Measurements from ENCODE around the gene PPP1R3E. TPM values are rescaled to one million over a fixed set of nuclear protein-coding genes. Genes with fewer than 3 reads are reported as not detected.
A peak's percentile ranks its signal among the peaks of the same experiment; 100 is the strongest.

PPP1R3E gene
- total and polyA plus RNA-seq, 2 of the 13 experiments (the other 11 are each of a cell fraction or from before 2014, with no cell fraction given): 16.5 to 26.5 TPM

DNA sequence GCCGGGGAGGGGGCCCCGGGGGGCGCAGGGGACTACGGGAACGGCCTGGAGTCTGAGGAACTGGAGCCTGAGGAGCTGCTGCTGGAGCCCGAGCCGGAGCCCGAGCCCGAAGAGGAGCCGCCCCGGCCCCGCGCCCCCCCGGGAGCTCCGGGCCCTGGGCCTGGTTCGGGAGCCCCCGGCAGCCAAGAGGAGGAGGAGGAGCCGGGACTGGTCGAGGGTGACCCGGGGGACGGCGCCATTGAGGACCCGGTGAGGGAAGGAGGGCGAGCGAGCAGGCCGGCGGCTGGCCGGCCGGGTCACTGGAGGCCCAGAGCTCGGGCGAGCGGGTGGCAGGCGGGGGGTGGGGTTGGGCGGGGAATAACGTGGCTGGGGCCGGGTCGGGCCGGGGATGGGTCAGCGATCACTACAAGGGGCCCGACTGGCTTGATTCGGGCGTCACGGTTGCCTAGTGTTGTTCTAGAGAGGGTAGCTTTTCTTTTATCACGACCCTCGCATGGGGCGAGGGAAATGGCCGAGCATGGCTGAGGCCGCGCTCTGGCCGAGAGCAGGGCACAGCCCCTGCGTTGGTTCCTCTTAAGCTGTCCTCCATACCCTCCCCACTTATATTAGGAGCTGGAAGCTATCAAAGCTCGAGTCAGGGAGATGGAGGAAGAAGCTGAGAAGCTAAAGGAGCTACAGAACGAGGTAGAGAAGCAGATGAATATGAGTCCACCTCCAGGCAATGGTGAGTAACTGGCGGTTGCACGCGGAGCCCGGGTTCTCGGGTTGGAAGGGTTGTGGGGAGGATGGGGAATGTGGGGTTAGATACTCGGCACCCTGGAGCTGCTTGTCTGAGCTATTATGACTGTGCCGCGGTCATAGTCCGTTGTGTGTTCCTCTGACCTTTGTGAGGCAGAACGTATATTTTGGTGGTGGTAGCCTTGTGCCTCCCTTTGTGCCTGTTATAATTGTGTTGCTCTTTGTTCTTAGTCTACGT, 19.2 kb upstream of the PPP1R3E start (continued):
- TF ChIP-seq, protein P1, sequence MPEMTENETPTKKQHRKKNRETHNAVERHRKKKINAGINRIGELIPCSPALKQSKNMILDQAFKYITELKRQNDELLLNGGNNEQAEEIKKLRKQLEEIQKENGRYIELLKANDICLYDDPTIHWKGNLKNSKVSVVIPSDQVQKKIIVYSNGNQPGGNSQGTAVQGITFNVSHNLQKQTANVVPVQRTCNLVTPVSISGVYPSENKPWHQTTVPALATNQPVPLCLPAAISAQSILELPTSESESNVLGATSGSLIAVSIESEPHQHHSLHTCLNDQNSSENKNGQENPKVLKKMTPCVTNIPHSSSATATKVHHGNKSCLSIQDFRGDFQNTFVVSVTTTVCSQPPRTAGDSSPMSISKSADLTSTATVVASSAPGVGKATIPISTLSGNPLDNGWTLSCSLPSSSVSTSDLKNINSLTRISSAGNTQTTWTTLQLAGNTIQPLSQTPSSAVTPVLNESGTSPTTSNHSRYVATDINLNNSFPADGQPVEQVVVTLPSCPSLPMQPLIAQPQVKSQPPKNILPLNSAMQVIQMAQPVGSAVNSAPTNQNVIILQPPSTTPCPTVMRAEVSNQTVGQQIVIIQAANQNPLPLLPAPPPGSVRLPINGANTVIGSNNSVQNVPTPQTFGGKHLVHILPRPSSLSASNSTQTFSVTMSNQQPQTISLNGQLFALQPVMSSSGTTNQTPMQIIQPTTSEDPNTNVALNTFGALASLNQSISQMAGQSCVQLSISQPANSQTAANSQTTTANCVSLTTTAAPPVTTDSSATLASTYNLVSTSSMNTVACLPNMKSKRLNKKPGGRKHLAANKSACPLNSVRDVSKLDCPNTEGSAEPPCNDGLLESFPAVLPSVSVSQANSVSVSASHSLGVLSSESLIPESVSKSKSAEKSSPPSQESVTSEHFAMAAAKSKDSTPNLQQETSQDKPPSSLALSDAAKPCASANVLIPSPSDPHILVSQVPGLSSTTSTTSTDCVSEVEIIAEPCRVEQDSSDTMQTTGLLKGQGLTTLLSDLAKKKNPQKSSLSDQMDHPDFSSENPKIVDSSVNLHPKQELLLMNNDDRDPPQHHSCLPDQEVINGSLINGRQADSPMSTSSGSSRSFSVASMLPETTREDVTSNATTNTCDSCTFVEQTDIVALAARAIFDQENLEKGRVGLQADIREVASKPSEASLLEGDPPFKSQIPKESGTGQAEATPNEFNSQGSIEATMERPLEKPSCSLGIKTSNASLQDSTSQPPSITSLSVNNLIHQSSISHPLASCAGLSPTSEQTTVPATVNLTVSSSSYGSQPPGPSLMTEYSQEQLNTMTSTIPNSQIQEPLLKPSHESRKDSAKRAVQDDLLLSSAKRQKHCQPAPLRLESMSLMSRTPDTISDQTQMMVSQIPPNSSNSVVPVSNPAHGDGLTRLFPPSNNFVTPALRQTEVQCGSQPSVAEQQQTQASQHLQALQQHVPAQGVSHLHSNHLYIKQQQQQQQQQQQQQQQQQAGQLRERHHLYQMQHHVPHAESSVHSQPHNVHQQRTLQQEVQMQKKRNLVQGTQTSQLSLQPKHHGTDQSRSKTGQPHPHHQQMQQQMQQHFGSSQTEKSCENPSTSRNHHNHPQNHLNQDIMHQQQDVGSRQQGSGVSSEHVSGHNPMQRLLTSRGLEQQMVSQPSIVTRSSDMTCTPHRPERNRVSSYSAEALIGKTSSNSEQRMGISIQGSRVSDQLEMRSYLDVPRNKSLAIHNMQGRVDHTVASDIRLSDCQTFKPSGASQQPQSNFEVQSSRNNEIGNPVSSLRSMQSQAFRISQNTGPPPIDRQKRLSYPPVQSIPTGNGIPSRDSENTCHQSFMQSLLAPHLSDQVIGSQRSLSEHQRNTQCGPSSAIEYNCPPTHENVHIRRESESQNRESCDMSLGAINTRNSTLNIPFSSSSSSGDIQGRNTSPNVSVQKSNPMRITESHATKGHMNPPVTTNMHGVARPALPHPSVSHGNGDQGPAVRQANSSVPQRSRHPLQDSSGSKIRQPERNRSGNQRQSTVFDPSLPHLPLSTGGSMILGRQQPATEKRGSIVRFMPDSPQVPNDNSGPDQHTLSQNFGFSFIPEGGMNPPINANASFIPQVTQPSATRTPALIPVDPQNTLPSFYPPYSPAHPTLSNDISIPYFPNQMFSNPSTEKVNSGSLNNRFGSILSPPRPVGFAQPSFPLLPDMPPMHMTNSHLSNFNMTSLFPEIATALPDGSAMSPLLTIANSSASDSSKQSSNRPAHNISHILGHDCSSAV (CRISPR knock-in tag; IDR thresholded peaks at IDR 0.05; ENCODE audit: borderline replicate concordance): no peak
- peak; percentile 76; the same call in 1 of the 2 replicates for TF ChIP-seq GPN1 (CRISPR knock-in tag; IDR thresholded peaks at IDR 0.05; ENCODE audit: borderline replicate concordance)
- no peak; the same call in 1 of the 2 replicates for TF ChIP-seq SMYD3 (CRISPR knock-in tag; IDR thresholded peaks at IDR 0.05)
- TF ChIP-seq ZNF547 (CRISPR knock-in tag; IDR thresholded peaks at IDR 0.05): no peak
- TF ChIP-seq, protein P2, sequence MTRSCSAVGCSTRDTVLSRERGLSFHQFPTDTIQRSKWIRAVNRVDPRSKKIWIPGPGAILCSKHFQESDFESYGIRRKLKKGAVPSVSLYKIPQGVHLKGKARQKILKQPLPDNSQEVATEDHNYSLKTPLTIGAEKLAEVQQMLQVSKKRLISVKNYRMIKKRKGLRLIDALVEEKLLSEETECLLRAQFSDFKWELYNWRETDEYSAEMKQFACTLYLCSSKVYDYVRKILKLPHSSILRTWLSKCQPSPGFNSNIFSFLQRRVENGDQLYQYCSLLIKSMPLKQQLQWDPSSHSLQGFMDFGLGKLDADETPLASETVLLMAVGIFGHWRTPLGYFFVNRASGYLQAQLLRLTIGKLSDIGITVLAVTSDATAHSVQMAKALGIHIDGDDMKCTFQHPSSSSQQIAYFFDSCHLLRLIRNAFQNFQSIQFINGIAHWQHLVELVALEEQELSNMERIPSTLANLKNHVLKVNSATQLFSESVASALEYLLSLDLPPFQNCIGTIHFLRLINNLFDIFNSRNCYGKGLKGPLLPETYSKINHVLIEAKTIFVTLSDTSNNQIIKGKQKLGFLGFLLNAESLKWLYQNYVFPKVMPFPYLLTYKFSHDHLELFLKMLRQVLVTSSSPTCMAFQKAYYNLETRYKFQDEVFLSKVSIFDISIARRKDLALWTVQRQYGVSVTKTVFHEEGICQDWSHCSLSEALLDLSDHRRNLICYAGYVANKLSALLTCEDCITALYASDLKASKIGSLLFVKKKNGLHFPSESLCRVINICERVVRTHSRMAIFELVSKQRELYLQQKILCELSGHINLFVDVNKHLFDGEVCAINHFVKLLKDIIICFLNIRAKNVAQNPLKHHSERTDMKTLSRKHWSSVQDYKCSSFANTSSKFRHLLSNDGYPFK (CRISPR knock-in tag; IDR thresholded peaks at IDR 0.05; ENCODE audit: borderline replicate concordance): peak; percentile 73
- TF ChIP-seq SOX5 (CRISPR knock-in tag; IDR thresholded peaks at IDR 0.05; ENCODE audit: borderline replicate concordance): peak; percentile 55
- no peak for TF ChIP-seq ASH2L (IDR thresholded peaks at IDR 0.05; ENCODE audit: insufficient read length, low read depth, low read length)
- peak; percentile 32; the same call in 1 of the 2 replicates for TF ChIP-seq GABPB1 (CRISPR knock-in tag; IDR thresholded peaks at IDR 0.05)
- no peak for TF ChIP-seq CEBPG (CRISPR knock-in tag; IDR thresholded peaks at IDR 0.05)
- TF ChIP-seq, protein P3, sequence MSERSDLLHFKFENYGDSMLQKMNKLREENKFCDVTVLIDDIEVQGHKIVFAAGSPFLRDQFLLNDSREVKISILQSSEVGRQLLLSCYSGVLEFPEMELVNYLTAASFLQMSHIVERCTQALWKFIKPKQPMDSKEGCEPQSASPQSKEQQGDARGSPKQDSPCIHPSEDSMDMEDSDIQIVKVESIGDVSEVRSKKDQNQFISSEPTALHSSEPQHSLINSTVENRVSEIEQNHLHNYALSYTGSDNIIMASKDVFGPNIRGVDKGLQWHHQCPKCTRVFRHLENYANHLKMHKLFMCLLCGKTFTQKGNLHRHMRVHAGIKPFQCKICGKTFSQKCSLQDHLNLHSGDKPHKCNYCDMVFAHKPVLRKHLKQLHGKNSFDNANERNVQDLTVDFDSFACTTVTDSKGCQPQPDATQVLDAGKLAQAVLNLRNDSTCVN (CRISPR knock-in tag; IDR thresholded peaks at IDR 0.05; ENCODE audit: borderline replicate concordance): no peak; the same call in none of the 2 replicates
- no peak for TF ChIP-seq JARID2 (CRISPR knock-in tag; IDR thresholded peaks at IDR 0.05; ENCODE audit: insufficient replicate concordance)
- TF ChIP-seq ZNF383 (CRISPR knock-in tag; IDR thresholded peaks at IDR 0.05; ENCODE audit: borderline replicate concordance): peak; percentile 78; the same call in 1 of the 2 replicates
- no peak; the same call in none of the 2 replicates for TF ChIP-seq ETV5 (CRISPR knock-in tag; IDR thresholded peaks at IDR 0.05; ENCODE audit: borderline replicate concordance)
- TF ChIP-seq ZNF850 (CRISPR knock-in tag; conservative IDR thresholded peaks at IDR 0.05): no peak
- no peak for TF ChIP-seq RCOR2 (CRISPR knock-in tag; IDR thresholded peaks at IDR 0.05)
- no peak for TF ChIP-seq PAWR (CRISPR knock-in tag; IDR thresholded peaks at IDR 0.05; ENCODE audit: borderline replicate concordance)
